Stimulated activated naive B cell treated with anti-CD40 and anti-IgM and Interleukin-4, amounts not matched to agents 10 μg/mL and 1 μg/mL and 100 μg/mL, for 72 hours (primary cell): ENCODE data around the gene EPB41L3.
"Not testable (repeated sequence)": the region's sequence is repeated elsewhere in the genome, so short reads cannot be mapped to it uniquely, and the experiment has no call there.

ENCODE experiments used
- ATAC-seq, 2 donors: fragments of 150-1000 bp; cut with Tn5 transposase; replicated peaks; 2 replicates each; pipeline ENCODE4 v1.10.0; 2021; ENCODE audit warnings: moderate library complexity in 1 of 2
- DNase-seq: peaks from one replicate; pipeline ENCODE4 v3.0.0; 2021
- H3K27ac Mint-ChIP-seq: one replicate; pipeline ENCODE4 v1.8.0; 2022; ENCODE audit warnings: mild to moderate bottlenecking, mixed read lengths
- H3K27me3 Mint-ChIP-seq, 2 donors: one replicate each; pipeline ENCODE4 v1.8.0; 2022; ENCODE audit warnings: mixed read lengths in 2 of 2
- H3K36me3 Mint-ChIP-seq, 2 donors: one replicate each; pipeline ENCODE4 v1.8.0; 2022; ENCODE audit warnings: mixed read lengths in 2 of 2, mild to moderate bottlenecking in 1 of 2
- H3K4me1 Mint-ChIP-seq, 2 donors: one replicate each; pipeline ENCODE4 v1.8.0; 2022; ENCODE audit warnings: mixed read lengths in 2 of 2, mild to moderate bottlenecking in 1 of 2
- H3K4me3 Mint-ChIP-seq, 2 donors: one replicate each; pipeline ENCODE4 v1.8.0; 2022; ENCODE audit warnings: mild to moderate bottlenecking in 2 of 2, mixed read lengths in 2 of 2, moderate library complexity in 1 of 2
- H3K9me3 Mint-ChIP-seq, 2 donors: one replicate each; pipeline ENCODE4 v1.8.0; 2022; ENCODE audit warnings: mixed read lengths in 2 of 2, mild to moderate bottlenecking in 1 of 2

The EPB41L3 gene

GRCh38 chr18:5519448-5520298 is 24.1 kb downstream of the EPB41L3 start:
- H3K9me3 Mint-ChIP-seq, result no peaks in the 10 kb centered on the region

GRCh38 chr18:5518899-5519371 is 24.9 kb downstream of the EPB41L3 start:
- ATAC-seq, result no peak
- no peaks in the 10 kb centered on the region for H3K9me3 Mint-ChIP-seq
- no peaks in the 10 kb centered on the region for H3K36me3 Mint-ChIP-seq
- no peak overlapping the region for H3K27ac Mint-ChIP-seq
- H3K27me3 Mint-ChIP-seq, result peaks cover 15 to 19% of the 10 kb centered on the region in 2 donors
- peaks cover 12 to 14% of the 10 kb centered on the region in 2 donors for H3K4me1 Mint-ChIP-seq
- H3K4me3 Mint-ChIP-seq, result no peak overlapping the region
- DNase-seq, result no peak

More at GRCh38 chr18:5519448-5520298, 24.1 kb downstream of the EPB41L3 start:
- no peaks in the 10 kb centered on the region for H3K36me3 Mint-ChIP-seq
- no peak overlapping the region for H3K4me3 Mint-ChIP-seq
- ATAC-seq (no peak), DNase-seq (no peak)
- peaks cover 12 to 14% of the 10 kb centered on the region in 2 donors for H3K4me1 Mint-ChIP-seq
- peaks cover 21 to 22% of the 10 kb centered on the region in 2 donors for H3K27me3 Mint-ChIP-seq
- no peak overlapping the region for H3K27ac Mint-ChIP-seq

- H3K4me3 Mint-ChIP-seq, result no peak overlapping the region
- H3K36me3 Mint-ChIP-seq, result no peaks in the 10 kb centered on the region
- H3K27me3 Mint-ChIP-seq, result peaks cover 15 to 19% of the 10 kb centered on the region in 2 donors
- ATAC-seq, result no peak
- H3K27ac Mint-ChIP-seq, result no peak overlapping the region
- DNase-seq, result no peak
- H3K4me1 Mint-ChIP-seq, result peaks cover 12 to 14% of the 10 kb centered on the region in 2 donors
- H3K9me3 Mint-ChIP-seq, result no peaks in the 10 kb centered on the region
Measured at GRCh38 chr18:5518179-5518770, 25.5 kb downstream of the EPB41L3 start.

- H3K9me3 Mint-ChIP-seq, result no peaks in the 10 kb centered on the region
- ATAC-seq (no peak), DNase-seq (no peak)
- H3K27me3 Mint-ChIP-seq, result peaks cover 15 to 19% of the 10 kb centered on the region in 2 donors
- no peak overlapping the region for H3K27ac Mint-ChIP-seq
- peaks cover 12 to 14% of the 10 kb centered on the region in 2 donors for H3K4me1 Mint-ChIP-seq
- no peaks in the 10 kb centered on the region for H3K36me3 Mint-ChIP-seq
- H3K4me3 Mint-ChIP-seq, result no peak overlapping the region
Measured at GRCh38 chr18:5516841-5517240, 27.0 kb downstream of the EPB41L3 start.

- Mint-ChIP-seq H3K4me3 (peak overlapping the region; percentile 28 to 61), H3K36me3 (no peaks in the 10 kb centered on the region), H3K27ac (peak overlapping the region; percentile 70), H3K27me3 (peaks cover 15 to 19% of the 10 kb centered on the region in 2 donors), H3K4me1 (peaks cover 12 to 14% of the 10 kb centered on the region in 2 donors), H3K9me3 (no peaks in the 10 kb centered on the region)
- ATAC-seq (peak; percentile 41 to 43), DNase-seq (no peak)
Measured at GRCh38 chr18:5515011-5515784, 28.6 kb downstream of the EPB41L3 start.

GRCh38 chr18:5513947-5514346 is 29.9 kb downstream of the EPB41L3 start:
- Mint-ChIP-seq H3K27ac (no peak overlapping the region), H3K4me3 (no peak overlapping the region), H3K4me1 (peaks cover 12 to 14% of the 10 kb centered on the region in 2 donors), H3K9me3 (no peaks in the 10 kb centered on the region), H3K27me3 (peaks cover 10 to 13% of the 10 kb centered on the region in 2 donors), H3K36me3 (no peaks in the 10 kb centered on the region)
- ATAC-seq (no peak), DNase-seq (no peak)

- Mint-ChIP-seq H3K9me3 (no peaks in the 10 kb centered on the region), H3K36me3 (no peaks in the 10 kb centered on the region), H3K4me3 (no peak overlapping the region), H3K4me1 (peaks cover 12 to 14% of the 10 kb centered on the region in 2 donors), H3K27ac (no peak overlapping the region), H3K27me3 (peaks cover 0 to under 1% of the 10 kb centered on the region in 2 donors)
- DNase-seq (no peak), ATAC-seq (no peak)
Measured at GRCh38 chr18:5512176-5512575, 31.6 kb downstream of the EPB41L3 start.

GRCh38 chr18:5511541-5511940 is 32.3 kb downstream of the EPB41L3 start:
- DNase-seq, H3K36me3 Mint-ChIP-seq, H3K27ac Mint-ChIP-seq, H3K9me3 Mint-ChIP-seq, H3K27me3 Mint-ChIP-seq, H3K4me3 Mint-ChIP-seq: not testable (repeated sequence)
- ATAC-seq, result peak; percentile 84 to 85
- peaks cover 12 to 14% of the 10 kb centered on the region in 2 donors for H3K4me1 Mint-ChIP-seq

- Mint-ChIP-seq H3K9me3 (no peaks in the 10 kb centered on the region), H3K27ac (no peak overlapping the region), H3K27me3 (peaks cover 10 to 12% of the 10 kb centered on the region in 2 donors), H3K4me1 (peaks cover 2 to 4% of the 10 kb centered on the region in 2 donors), H3K36me3 (no peaks in the 10 kb centered on the region), H3K4me3 (no peak overlapping the region)
- no peak for ATAC-seq
- DNase-seq, result no peak
Measured at GRCh38 chr18:5510135-5510846, 33.5 kb downstream of the EPB41L3 start.

- H3K4me1 Mint-ChIP-seq, result no peaks in the 10 kb centered on the region
- H3K36me3 Mint-ChIP-seq, result no peaks in the 10 kb centered on the region
- peaks cover 10 to 15% of the 10 kb centered on the region in 2 donors for H3K27me3 Mint-ChIP-seq
- H3K9me3 Mint-ChIP-seq, result no peaks in the 10 kb centered on the region
- no peak overlapping the region for H3K4me3 Mint-ChIP-seq
- no peak overlapping the region for H3K27ac Mint-ChIP-seq
- ATAC-seq, result no peak
- DNase-seq, result no peak
Measured at GRCh38 chr18:5508821-5509220, 35.0 kb downstream of the EPB41L3 start.

- Mint-ChIP-seq H3K36me3 (no peaks in the 10 kb centered on the region), H3K4me1 (no peaks in the 10 kb centered on the region), H3K27me3 (peaks cover 10 to 15% of the 10 kb centered on the region in 2 donors), H3K9me3 (no peaks in the 10 kb centered on the region), H3K27ac (no peak overlapping the region), H3K4me3 (no peak overlapping the region)
- DNase-seq, result no peak
- ATAC-seq, result no peak
Measured at GRCh38 chr18:5507756-5508155, 36.0 kb downstream of the EPB41L3 start.

GRCh38 chr18:5506174-5506573 is 37.6 kb downstream of the EPB41L3 start:
- DNase-seq (no peak), ATAC-seq (no peak)
- Mint-ChIP-seq H3K27me3 (peaks cover 15% of the 10 kb centered on the region in 2 donors), H3K4me1 (no peaks in the 10 kb centered on the region), H3K27ac (no peak overlapping the region), H3K4me3 (no peak overlapping the region), H3K9me3 (no peaks in the 10 kb centered on the region), H3K36me3 (no peaks in the 10 kb centered on the region)

- DNase-seq, result no peak
- peaks cover 15% of the 10 kb centered on the region in 2 donors for H3K27me3 Mint-ChIP-seq
- H3K9me3 Mint-ChIP-seq, result no peaks in the 10 kb centered on the region
- no peaks in the 10 kb centered on the region for H3K36me3 Mint-ChIP-seq
- H3K4me3 Mint-ChIP-seq, result no peak overlapping the region
- ATAC-seq, result no peak
- H3K4me1 Mint-ChIP-seq, result no peaks in the 10 kb centered on the region
- H3K27ac Mint-ChIP-seq, result no peak overlapping the region
Measured at GRCh38 chr18:5503740-5504139, 40.1 kb downstream of the EPB41L3 start.
